ENCODE results near the gene FITM2.

The FITM2 gene

GRCh38 chr20:44344723-44345122 lies 33.7 kb upstream of the FITM2 start:
- TF ChIP-seq, protein P1, sequence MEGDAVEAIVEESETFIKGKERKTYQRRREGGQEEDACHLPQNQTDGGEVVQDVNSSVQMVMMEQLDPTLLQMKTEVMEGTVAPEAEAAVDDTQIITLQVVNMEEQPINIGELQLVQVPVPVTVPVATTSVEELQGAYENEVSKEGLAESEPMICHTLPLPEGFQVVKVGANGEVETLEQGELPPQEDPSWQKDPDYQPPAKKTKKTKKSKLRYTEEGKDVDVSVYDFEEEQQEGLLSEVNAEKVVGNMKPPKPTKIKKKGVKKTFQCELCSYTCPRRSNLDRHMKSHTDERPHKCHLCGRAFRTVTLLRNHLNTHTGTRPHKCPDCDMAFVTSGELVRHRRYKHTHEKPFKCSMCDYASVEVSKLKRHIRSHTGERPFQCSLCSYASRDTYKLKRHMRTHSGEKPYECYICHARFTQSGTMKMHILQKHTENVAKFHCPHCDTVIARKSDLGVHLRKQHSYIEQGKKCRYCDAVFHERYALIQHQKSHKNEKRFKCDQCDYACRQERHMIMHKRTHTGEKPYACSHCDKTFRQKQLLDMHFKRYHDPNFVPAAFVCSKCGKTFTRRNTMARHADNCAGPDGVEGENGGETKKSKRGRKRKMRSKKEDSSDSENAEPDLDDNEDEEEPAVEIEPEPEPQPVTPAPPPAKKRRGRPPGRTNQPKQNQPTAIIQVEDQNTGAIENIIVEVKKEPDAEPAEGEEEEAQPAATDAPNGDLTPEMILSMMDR (IDR thresholded peaks at IDR 0.05; ENCODE audit: low read depth, low read length, missing control alignments): no peak
- no peak overlapping the region for H3K4me3 ChIP-seq (replicated peaks; ENCODE audit: low read depth, low read length)
- no peak for DNase-seq (ENCODE audit: extremely low read depth, low read depth)

DNA sequence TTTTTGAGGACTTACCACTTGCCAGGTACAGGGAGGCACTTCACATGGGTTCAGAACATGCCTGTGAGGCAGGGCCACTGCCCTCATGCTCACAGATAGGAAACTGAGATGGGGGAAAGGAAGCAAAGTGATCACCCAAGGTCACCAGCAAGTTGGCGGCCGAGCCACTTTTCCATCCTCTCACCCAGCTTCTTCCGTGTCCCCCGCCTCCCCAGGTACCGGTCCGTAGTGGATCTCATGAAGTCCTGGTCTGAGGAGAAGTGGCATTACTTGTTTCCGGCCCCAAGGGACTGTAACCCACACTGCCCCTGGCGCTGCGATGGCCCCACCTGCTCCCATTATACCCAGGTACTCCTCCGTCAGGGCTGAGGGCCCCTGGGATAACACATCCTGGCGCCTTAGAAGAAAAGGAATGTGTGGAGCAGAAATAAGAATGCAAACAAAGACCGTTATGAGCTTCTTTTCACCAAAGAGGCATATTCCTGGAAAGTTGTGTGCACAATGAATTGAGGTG lies 32.2 kb upstream of the FITM2 start:
- DNase-seq (ENCODE audit: extremely low read depth, low read depth): no peak
- H3K4me3 ChIP-seq (replicated peaks; ENCODE audit: low read depth, low read length): no peak overlapping the region
- TF ChIP-seq, protein P1 (IDR thresholded peaks at IDR 0.05; ENCODE audit: low read depth, low read length, missing control alignments): no peak

GRCh38 chr20:44342248-44342647 lies 31.2 kb upstream of the FITM2 start:
- DNase-seq (ENCODE audit: extremely low read depth, low read depth): no peak
- TF ChIP-seq, protein P1 (IDR thresholded peaks at IDR 0.05; ENCODE audit: low read depth, low read length, missing control alignments): no peak
- no peak overlapping the region for H3K4me3 ChIP-seq (replicated peaks; ENCODE audit: low read depth, low read length)

- DNase-seq (ENCODE audit: extremely low read depth, low read depth): no peak
- TF ChIP-seq, protein P1 (IDR thresholded peaks at IDR 0.05; ENCODE audit: low read depth, low read length, missing control alignments): no peak
- H3K4me3 ChIP-seq (replicated peaks; ENCODE audit: low read depth, low read length): no peak within 1 kb of the TSS
Observed at GRCh38 chr20:44336725-44337380, 25.9 kb upstream of the FITM2 start, which contains the start of gene R3HDML. Gene R3HDML (plus strand): TSS chr20:44337043. CDS start chr20:44337158, 115 bp downstream.

DNA sequence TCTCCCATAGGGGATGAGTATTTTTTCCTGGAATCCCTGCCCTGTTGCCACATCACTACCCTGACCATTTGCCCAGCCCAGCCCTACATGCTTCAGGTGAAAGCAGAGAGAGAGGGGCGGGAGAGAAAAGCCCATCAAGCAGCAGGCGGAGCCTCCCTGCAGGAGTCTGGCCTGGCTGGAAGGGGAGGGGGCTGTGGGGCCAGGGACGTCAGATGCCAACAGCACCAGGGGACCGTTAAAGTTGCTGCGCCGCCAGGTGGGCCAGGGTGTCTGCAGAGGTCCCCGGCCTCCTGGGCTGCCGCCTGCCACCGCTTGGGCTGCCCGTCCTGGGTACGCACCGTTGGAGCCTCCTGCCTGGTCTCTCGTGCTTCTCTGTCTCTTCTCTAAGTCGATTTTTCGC lies 25.1 kb upstream of the FITM2 start:
- DNase-seq (ENCODE audit: extremely low read depth, low read depth): no peak
- TF ChIP-seq, protein P1 (IDR thresholded peaks at IDR 0.05; ENCODE audit: low read depth, low read length, missing control alignments): no peak
- H3K4me3 ChIP-seq (replicated peaks; ENCODE audit: low read depth, low read length): no peak overlapping the region

DNA sequence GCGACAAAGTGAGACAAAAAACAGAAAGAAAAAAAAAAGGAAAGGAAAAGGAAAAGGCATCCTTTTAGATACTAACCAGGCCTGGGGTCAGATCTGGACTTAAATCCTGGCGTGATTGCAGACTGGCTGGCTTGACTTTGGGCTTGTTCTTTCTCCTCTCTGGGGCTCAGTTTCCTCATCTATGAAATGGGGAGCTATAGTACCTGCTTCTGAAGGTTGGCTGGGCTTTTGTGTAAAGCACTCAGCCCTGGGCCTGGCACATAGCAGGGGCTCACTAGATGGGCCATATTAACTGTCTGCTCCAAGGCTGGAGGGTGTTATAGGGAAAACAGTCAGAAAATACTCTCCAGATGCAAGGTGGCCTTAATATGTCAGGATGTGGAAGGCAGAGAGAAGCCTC lies 24.7 kb upstream of the FITM2 start:
- no peak for DNase-seq (ENCODE audit: extremely low read depth, low read depth)
- no peak overlapping the region for H3K4me3 ChIP-seq (replicated peaks; ENCODE audit: low read depth, low read length)
- TF ChIP-seq, protein P1 (IDR thresholded peaks at IDR 0.05; ENCODE audit: low read depth, low read length, missing control alignments): no peak
